H1 (cell line): ENCODE data around the gene NOLC1. TPM values are rescaled to one million over a fixed set of nuclear protein-coding genes. Genes with fewer than 3 reads are reported as not detected.

ENCODE experiments used
- CBX8 ChIP-seq: fragments of 300-800, 300-1000 bp; sonication (generic); IDR thresholded peaks from 2 replicates; pipeline ENCODE4 v1.7.1; 2016; ENCODE audit warnings: low read depth, low read length, borderline replicate concordance
- HDAC2 ChIP-seq, 2 experiments: fragments of 300-600 bp in 1 of 2; sonication (generic) in 1 of 2; IDR thresholded peaks; 2 replicates each; pipeline ENCODE4 v1.6.1; 2011 to 2012; ENCODE audit warnings: low read depth in 2 of 2, low read length in 2 of 2, mild to moderate bottlenecking in 2 of 2, moderate library complexity in 2 of 2, borderline replicate concordance in 1 of 2, inconsistent platforms in 1 of 2
- KDM1A ChIP-seq: fragments of 200-600, 300-600 bp; sonication (generic); IDR thresholded peaks from 2 replicates; pipeline ENCODE4 v1.7.1; 2016; ENCODE audit warnings: mild to moderate bottlenecking, low read length, borderline replicate concordance
- NANOG ChIP-seq: IDR thresholded peaks from 2 replicates; pipeline ENCODE4 v1.6.1; 2011; ENCODE audit warnings: low read length, low read depth, mild to moderate bottlenecking, inconsistent platforms; ENCODE audit not compliant: insufficient read depth, poor library complexity, severe bottlenecking
- PHF8 ChIP-seq: fragments of 200-600 bp; sonication (generic); conservative IDR thresholded peaks from 2 replicates; pipeline ENCODE4 v1.7.1; 2012; ENCODE audit warnings: low read depth, mild to moderate bottlenecking, inconsistent platforms, low read length, moderate library complexity
- RAD21 ChIP-seq, 2 experiments: IDR thresholded peaks in 1 of 2; conservative IDR thresholded peaks in 1 of 2; 2 replicates each; pipeline ENCODE4 v1.6.1; 2011; ENCODE audit warnings: low read depth in 2 of 2, low read length in 2 of 2, improper control_type of control experiment in 1 of 2, inconsistent platforms in 1 of 2, mild to moderate bottlenecking in 1 of 2, moderate library complexity in 1 of 2
- RBBP5 ChIP-seq: IDR thresholded peaks from 2 replicates; pipeline ENCODE4 v1.7.1; 2012; ENCODE audit warnings: low read depth, mild to moderate bottlenecking, inconsistent platforms, low read length, moderate library complexity, borderline replicate concordance
- RNF2 ChIP-seq: fragments of 200-900, 300-1000 bp; sonication (generic); IDR thresholded peaks from 2 replicates; pipeline ENCODE4 v1.7.1; 2016; ENCODE audit warnings: borderline replicate concordance, low read depth, mild to moderate bottlenecking, antibody characterized with exemption, low read length; ENCODE audit not compliant: poor library complexity, severe bottlenecking; ENCODE audit errors: missing control alignments
- SAP30 ChIP-seq: fragments of 300-600 bp; sonication (generic); IDR thresholded peaks from 2 replicates; pipeline ENCODE4 v1.7.1; 2012; ENCODE audit warnings: low read length, moderate library complexity, mild to moderate bottlenecking, inconsistent platforms; ENCODE audit not compliant: insufficient read depth, insufficient replicate concordance
- TAF7 ChIP-seq: optimal IDR thresholded peaks from 2 replicates; pipeline ENCODE3; 2011; ENCODE audit warnings: low read depth, mild to moderate bottlenecking, inconsistent platforms, low read length, moderate library complexity, borderline replicate concordance
- ZNF274 ChIP-seq: IDR thresholded peaks from 2 replicates; pipeline ENCODE4 v1.7.0; 2012; ENCODE audit warnings: low read length, borderline replicate concordance; ENCODE audit errors: extremely low read depth
- polyA plus RNA-seq, 7 experiments: library from polyadenylated mRNA; depleted of rRNA in 3 of 7; stranded (reverse) in 5 of 7; unstranded in 2 of 7; fragments of >200 nt in 5 of 7; fragments of 200-250 nt in 2 of 7; gene quantifications; 1 replicate in 5 of 7; 2 replicates in 1 of 7; 4 replicates in 1 of 7; pipeline versions ENCODE4 v1.2.1 to v1.2.3, GENCODE V29; 2011 to 2013; ENCODE audit warnings: missing spikeins in 2 of 7, mixed read lengths in 2 of 7
- total RNA-seq: library from RNA; stranded (reverse); fragmentation: NEBNext Ultra II Directional; extraction: Animal tissue kit (Norgen Biotek cat#: 25700); gene quantifications from 2 replicates; pipeline ENCODE4 v1.2.1, GENCODE V29; 2021

The NOLC1 gene
- total and polyA plus RNA-seq, 2 of the 8 experiments (the other 6 are each of a cell fraction or from before 2014, with no cell fraction given), result 86.3 to 191 TPM

GRCh38 chr10:102117391-102118159 is 34.6 kb upstream of the NOLC1 start (continued):
- TF ChIP-seq ZNF274 (no peak), KDM1A (peak; percentile 11; the same call in 1 of the 2 replicates), PHF8 (0 out of 2 replicates have a peak, but pooled peaks have one; percentile 29), CBX8 (no peak), RBBP5 (0 out of 2 replicates have a peak, but pooled peaks have one; percentile 17), RAD21 (IDR thresholded peaks at IDR 0.05 in 1 of 2, conservative IDR thresholded peaks at IDR 0.05 in 1 of 2; ENCODE audit: low read depth in 2 of 2, low read length in 2 of 2) (0 out of 4 replicates have a peak, but pooled peaks of 1 of the 2 experiments have one; percentile 4), RNF2 (no peak), SAP30 (peak; percentile 25), TAF7 (no peak), NANOG (no peak), HDAC2 (IDR thresholded peaks at IDR 0.05; ENCODE audit: borderline replicate concordance in 1 of 2, low read depth in 2 of 2, low read length in 2 of 2) (0 out of 4 replicates have a peak, but pooled peaks of 1 of the 2 experiments have one; percentile 58)
